Measurements from ENCODE around the gene VPS18.

DNA sequence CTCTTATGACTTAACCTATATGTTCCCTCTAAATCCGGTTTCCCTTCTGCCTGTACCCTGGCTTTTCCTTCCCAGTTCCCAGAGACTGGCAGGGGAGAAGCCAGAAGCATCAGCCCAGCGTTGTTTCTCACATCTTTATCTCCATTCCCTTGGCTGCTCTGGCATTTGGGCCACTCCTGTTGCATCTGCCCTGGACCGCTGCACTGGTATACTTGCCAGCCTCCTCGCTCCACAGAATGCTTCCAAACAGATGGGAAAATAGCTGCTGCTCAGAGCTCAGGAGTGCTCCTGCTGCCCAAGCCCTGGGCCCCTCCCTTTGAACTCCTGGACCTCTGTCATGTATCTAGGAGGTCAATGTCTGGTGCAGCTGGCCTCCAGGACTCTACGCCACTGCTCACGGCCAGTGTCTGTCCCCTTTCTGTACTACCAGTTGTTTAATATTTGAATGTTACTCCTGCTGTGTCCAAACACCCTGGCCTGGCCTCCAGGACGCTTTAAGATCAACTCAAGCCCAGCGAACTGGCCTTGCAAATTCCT, 43.6 kb upstream of the VPS18 start:
- TF ChIP-seq, protein P1, sequence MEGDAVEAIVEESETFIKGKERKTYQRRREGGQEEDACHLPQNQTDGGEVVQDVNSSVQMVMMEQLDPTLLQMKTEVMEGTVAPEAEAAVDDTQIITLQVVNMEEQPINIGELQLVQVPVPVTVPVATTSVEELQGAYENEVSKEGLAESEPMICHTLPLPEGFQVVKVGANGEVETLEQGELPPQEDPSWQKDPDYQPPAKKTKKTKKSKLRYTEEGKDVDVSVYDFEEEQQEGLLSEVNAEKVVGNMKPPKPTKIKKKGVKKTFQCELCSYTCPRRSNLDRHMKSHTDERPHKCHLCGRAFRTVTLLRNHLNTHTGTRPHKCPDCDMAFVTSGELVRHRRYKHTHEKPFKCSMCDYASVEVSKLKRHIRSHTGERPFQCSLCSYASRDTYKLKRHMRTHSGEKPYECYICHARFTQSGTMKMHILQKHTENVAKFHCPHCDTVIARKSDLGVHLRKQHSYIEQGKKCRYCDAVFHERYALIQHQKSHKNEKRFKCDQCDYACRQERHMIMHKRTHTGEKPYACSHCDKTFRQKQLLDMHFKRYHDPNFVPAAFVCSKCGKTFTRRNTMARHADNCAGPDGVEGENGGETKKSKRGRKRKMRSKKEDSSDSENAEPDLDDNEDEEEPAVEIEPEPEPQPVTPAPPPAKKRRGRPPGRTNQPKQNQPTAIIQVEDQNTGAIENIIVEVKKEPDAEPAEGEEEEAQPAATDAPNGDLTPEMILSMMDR (conservative IDR thresholded peaks at IDR 0.05): no peak
- TF ChIP-seq EZH2 (IDR thresholded peaks at IDR 0.05; ENCODE audit: low read depth): no peak

Data from PC-9 (cell line).